GM19455 (cell line): Measurements from ENCODE around the gene CFAP97D2.
"Not testable (repeated sequence)": the region's sequence is repeated elsewhere in the genome, so short reads cannot be mapped to it uniquely, and the experiment has no call there.

Experiments
- ATAC-seq: cut with Tn5 transposase; IDR thresholded peaks from one replicate; pipeline ENCODE4 v1.9.1; 2021; ENCODE audit not compliant: unreplicated experiment

Gene CFAP97D2

DNA sequence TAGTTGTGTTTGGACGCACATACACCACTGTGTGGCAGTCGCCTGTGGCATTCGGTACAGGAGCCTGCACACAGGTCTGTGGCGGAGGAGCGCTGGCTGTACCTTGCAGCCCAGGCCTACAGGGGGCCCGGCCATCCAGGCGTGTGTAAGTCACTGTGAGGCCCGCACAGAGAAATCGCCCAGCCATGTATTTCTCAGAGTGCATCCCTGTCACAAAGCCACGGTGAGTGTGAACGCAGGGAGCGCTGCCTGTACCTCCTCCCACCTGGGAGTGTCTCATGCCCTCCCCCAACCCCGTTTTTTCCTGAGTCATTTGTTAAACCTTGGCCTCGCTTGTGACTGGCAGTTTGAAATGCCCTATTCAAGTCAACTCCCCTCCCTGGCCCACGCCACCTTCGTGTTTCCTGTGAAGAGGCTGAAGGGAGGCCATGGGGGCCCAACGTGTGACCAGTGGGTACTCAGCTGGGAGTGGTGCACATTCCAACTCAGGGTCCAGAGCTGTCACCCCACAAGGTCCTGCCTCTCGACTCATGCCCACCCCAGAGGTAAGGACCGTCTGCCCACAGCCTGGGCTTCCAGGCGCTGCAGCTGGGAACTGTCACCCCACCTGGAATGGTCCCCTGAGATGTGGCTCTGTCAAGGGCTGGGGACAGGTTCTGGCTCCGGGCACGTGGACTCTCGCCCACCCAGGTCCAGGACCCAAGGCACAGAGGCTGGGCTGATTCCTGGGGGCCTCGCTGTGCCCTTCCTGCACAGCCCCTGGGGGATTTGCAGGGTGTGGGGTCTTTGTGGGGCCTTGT is 35.1 kb upstream of the CFAP97D2 start:
- peak; percentile 55 for ATAC-seq

DNA sequence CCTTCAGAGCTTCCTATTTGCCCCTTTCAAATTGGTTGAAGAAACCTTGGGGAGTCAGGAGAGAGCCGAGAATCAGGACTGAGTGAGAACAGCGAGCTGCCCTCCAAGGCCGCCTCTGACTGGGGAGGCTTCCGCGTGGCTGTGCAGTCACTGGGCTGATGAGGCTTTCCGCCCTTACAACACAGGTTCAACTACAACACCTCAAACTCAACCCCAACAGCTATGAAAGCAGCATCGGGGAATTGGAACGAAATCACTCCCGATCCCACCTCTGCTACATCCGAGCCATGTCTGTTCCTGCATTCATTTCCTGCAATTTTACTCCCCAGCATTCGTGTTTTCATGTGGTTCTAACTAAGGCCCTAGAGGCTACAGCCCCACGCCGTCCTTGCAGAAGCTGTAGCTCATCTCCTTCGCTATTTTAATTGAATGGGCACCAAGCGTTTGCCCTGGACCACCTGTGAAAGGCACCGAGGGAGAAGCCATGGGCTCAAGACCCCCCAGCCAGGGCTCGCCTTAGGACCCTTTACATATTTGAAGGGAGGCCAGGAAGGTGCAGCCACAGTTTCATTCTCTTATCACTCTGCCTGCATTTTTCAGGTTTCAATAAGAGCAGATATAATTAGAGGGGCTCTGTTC is 34.3 kb upstream of the CFAP97D2 start:
- ATAC-seq, result no peak

DNA sequence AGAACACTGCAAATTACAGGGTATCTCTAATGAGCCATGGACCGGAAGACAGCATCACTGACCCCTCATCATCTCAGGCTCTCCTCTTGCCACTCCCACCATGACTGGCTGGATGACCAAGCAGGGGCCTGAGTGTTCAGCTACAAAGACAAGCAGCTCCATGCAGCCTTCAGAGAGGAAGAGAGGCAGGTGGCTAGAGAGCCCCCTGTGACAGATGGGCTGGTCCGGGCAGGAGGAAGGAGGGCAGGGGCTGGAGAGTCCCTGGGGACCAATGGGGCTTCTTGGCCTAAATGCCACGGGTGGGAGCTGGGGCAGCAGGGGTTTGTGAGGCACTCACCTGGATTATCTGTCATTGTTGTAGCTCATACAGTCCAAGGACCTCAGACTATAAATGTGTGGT is 33.8 kb upstream of the CFAP97D2 start:
- no peak for ATAC-seq

DNA sequence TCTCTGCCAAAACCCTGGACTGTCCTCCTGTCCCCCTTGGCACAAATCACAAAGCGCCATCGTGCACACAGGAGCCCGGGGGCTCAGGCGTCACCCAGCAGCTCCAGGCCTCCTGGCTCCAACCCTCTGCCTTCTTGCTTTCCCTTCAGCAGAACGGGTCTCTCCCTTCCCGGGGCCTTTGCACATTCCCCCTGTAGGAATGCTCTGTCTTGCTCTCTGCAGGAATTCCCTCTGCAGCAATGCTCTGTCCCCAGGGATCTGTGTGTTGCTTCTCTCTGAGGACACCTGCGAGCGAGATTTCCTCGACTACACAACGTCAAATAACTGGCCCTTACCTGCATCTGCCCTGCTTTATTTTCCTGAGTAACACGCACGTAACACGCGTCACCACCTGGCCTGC is 33.3 kb upstream of the CFAP97D2 start:
- ATAC-seq, result no peak

DNA sequence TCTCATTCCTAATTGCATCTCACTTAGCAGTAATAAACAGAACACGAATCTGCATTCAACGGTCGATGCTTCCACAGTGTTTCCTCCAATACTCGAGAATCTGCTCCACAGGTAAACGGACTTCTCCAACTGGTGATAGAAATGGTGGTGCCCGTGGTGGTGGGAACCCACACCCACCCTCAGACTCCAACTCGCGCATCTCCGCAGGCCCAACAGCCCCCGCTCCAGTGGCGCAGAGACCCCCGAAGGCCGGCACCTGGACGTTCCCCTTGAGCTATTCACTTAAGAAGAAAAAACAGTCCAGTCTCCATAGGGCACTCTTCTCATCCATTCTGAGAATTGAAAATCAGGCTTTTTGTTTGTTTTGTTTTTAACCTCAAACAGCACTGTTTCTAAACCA is 32.9 kb upstream of the CFAP97D2 start:
- ATAC-seq, result no peak

DNA sequence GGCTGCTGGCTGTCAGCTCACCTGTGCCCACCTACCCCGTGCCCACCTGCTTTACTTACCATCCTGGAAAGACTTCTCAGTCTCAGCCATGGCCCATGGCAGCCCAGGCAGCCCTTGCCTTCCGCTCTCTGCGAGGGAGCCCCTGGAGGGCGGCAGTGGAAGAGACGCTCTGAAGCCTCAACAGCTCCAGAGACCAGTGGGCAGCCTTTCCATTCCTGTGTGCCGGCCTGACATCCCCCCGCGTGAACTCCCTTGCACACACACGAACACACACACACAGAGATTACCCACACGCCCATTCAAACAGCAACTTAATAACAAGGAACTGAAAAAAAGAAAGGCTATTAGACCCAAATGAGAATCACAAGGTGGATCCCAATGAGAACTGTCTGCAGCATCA is 32.4 kb upstream of the CFAP97D2 start:
- ATAC-seq, result no peak

DNA sequence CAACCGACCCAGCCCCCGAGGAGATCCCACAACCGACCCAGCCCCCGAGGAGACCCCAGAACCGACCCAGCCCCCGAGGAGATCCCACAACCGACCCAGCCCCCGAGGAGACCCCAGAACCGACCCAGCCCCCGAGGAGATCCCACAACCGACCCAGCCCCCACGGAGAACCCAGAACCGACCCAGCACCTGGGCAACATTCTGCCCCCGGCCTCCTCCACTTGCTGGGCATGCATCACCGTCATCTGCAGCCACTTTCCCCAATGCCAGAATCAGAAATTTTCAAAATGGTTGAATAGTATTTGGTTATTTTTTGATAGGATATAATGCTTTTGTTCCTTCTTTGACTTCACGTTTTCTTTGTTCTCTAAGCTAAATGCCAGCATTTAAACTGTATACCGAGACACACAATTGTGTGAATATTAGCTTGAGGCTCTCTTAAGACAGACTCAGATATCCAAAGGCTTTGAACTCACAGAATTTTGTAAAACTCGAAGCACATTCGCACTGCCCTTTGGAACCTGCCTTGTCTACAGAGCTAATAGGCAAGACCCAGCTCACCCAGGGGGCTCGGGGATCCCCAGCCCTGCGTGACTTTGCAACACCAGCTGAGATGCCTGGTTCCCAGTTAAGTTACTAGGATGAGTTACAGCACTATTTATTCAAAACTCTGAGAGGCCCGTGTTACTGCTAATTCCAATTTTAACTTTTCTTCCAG is 31.1 kb upstream of the CFAP97D2 start:
- peak; percentile 8 for ATAC-seq

DNA sequence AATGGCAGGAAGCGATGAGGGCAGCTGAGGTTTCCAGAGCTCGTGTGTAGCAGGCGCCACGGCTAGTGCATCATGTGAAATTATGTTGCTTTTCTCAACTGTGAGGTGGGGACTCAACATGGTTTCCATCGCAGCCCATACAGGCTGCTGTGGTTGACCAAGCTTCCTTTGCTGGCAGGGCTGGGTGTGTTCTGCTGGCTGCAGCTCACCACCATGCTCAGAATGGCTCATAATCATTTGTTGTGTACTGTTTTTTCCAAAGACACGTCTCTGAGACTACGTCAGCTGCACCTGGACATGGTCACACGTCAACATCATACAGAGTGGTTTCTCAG is 30.6 kb upstream of the CFAP97D2 start:
- ATAC-seq, result peak; percentile 74

DNA sequence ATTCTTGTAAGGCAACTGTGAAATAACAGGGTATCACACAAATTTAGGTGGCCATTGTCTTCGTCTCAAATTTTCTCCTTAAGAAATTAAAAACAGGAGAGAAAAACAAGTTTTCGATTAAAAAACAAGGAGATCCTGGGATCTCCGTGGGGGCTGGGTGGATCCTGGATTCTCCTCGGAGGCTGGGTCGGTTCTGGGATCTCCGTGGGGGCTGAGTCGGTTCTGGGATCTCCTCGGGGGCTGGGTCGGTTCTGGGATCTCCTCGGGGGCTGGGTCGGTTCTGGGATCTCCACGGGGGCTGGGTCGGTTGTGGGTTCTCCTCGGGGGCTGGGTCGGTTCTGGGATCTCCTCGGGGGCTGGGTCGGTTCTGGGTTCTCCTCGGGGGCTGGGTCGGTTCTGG is 30.2 kb upstream of the CFAP97D2 start:
- not testable (repeated sequence) for ATAC-seq

DNA sequence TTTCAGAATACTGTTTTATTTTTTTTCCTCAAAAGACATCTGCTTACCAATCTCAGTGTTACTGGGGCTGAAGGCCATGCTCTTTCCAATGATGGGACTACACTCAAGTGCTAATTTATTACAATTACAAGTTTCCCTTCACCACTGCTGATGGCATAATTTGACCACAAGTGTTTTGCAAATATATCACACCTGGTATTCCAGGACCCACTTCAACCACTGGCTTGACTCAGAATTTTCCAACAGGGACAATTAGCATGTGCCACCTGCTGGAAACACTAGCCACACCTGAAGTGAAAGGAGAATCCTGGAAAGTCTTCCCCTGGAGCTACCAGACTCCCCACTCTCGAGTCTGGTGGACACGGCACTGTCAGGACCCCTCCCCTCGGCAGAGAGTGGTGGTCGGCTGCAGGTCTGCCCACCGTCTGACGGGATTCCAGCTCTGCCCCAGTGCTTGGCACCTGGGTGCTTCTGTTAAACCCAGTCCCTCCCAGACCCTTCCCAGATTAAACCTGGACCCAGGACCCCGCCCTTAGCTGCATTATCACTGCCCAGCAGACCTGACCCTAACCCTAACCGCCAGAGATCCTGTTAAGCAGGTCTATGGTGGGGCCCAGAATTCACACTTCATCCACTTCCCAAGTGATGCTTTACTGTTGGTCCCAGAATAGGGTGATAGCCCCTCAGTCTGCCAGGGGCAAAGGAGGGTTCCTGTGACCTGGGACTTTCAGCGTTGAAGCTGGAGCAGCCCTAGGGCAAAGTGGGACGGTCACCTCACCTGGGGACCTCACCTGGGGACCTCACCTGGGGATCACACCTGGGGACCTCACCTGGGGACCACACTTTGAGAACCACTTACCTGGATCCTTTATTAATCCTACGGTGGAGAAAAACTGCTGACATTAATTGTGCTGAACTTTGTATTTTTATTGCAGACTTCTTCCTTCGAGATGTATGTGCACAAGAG is 29.0 kb upstream of the CFAP97D2 start:
- ATAC-seq, result no peak

DNA sequence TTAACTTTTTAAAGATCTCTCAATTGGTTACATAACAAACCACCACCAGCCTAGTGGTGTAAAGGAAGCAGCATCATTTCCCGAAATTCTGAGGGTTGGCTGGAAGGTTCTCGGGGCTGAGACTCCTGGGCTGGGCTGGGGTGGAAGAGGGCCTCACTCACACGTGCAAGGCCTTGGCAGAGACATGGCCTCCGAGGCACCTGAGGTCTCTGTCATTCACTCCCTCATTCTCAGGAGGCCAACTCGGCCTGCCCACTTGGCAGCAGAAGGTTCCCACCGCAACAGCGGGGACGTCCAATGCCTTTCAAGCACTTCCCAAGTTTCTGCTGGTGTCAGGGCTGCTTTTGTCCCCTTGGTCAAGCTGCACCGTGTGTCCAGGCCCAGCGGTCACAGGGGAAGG is 28.0 kb upstream of the CFAP97D2 start:
- ATAC-seq, result no peak

DNA sequence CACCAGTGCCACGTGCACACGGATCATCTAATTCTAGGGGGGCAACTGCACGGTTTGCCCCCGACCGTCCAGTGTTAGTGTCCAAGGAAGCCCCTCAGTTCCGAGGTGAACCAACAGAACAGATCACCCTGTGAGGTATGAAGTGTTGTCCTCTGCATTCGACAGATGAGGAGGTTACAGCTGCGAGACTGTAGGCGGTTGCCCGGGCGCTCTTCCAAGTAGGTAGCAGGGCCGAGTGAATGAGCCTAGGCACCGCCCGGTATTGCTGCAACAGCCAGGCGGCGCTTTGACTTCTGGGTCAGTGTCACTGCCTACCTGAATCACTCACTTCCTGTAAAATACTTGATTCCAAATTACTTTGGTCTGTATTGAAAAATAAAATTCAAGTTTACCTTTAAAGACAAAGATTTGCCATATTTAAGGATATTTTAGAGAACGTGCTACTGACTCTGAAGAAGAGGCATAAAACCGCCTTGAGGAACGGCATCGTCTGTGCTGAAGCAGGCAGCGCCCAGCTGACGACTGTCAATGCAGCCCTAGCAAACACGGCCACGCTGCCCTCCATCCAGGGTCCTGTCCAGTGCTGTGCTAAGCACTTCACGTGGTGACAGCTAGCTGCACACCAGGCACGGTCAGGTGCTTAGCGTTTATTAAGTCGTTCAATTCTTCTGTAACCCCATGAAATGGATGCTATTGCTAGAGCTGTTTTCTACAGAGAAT is 27.3 kb upstream of the CFAP97D2 start:
- ATAC-seq, result no peak

DNA sequence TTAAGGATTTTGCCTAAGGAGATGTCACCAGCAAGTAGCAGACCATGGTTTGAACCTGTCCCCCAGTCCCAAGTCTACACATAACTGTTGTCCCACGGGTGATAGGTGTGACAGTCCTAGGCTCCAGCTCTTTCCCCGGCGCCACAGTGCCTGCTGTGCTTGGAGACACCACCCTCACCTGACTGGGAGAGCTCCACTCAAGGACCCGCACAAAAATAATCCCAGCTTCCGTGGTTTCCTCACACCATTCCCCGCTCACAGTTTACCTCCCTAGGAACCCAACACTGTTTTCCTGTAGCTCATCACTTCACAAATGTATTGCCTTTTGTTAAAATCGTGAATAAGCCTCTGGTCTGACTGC is 26.8 kb upstream of the CFAP97D2 start:
- ATAC-seq, result no peak

DNA sequence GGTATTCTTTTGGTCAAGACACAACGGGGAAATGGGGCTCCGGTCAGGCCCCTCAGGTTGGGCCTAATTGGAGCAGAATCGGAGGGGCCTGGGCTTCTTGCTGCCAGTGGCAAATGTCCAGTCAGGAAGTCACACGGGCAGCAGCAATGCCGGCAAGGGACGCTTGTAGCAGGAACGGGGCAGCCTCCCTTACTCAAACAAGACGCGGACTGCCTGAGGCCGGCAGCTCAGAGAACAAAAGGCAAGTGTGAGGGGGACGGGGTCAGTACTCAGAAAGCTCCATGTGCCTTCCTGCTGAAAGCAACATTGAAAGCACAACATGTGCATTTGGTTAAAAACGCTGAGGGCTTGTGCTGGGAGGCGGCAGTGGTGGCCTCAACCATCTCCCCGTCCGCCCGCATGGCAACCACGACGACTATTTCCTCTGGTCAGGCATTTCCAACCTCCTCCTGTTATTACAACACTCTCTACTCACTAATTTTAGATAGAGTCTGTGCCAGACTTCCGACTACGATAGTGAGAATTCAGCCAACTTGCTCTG is 26.2 kb upstream of the CFAP97D2 start:
- no peak for ATAC-seq

DNA sequence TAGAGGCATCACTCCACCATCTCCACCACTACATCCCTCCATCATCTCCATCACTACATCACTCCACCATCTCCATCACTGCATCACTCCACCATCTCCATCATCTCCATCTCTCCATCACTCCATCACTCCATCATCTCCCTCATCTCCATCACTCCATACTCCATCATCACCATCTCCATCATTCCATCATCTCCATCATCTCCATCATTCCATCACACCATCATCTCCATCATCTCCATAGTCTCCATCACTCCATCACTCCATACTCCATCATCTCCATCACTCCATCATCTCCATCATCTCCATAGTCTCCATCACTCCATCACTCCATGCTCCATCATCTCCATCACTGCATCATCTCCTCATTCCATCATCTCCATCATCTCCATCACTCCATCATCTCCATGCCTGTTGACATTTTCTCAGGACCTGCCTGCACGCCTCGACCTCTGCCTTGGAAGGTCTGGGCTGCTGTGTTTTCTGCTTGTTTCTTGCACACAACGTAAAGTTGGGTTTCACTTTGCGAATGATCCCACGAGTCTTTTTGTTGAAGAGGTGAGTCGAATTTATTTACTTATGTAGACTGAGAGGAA is 25.5 kb upstream of the CFAP97D2 start:
- no peak for ATAC-seq

DNA sequence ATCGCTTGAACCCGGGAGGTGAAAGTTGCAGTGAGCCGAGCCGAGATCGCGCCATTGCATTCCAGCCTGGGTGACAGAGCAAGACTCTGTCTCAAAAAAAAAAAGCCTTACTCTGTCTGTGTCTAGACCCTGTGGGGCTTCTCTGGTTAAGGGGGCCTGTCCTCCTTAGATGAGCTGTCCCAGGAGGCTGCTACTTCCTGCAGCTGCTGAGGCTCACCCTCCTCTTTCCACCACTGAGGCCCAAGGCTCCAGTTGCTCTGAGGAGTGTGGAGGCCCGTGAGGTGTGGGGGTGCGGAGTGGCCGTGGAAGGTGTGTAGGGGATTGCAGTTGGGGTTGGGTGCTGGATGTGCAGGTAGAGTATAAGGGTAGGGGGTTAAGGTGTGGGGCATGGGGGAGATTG is 24.6 kb upstream of the CFAP97D2 start:
- ATAC-seq, result no peak

DNA sequence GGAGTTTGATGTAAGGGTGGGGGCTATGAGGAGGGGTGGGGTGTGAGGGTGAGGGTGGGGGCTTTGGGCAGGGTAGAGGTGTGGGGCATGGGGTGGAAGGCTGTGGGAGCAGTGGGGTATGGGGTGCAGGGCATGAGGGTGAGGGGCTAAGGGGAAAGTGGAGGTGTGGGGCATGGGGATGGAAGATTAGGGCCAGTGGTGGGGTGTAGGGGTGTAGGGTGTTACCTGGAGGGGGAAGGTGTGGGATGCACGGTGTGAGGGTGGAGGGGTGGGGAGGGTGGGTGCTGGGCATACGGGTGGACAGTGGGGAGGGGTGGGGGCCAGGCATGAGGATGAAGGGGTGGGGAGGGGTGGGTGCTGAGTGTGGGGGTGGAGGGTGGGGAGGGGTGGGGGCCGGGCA is 23.7 kb upstream of the CFAP97D2 start:
- no peak for ATAC-seq

DNA sequence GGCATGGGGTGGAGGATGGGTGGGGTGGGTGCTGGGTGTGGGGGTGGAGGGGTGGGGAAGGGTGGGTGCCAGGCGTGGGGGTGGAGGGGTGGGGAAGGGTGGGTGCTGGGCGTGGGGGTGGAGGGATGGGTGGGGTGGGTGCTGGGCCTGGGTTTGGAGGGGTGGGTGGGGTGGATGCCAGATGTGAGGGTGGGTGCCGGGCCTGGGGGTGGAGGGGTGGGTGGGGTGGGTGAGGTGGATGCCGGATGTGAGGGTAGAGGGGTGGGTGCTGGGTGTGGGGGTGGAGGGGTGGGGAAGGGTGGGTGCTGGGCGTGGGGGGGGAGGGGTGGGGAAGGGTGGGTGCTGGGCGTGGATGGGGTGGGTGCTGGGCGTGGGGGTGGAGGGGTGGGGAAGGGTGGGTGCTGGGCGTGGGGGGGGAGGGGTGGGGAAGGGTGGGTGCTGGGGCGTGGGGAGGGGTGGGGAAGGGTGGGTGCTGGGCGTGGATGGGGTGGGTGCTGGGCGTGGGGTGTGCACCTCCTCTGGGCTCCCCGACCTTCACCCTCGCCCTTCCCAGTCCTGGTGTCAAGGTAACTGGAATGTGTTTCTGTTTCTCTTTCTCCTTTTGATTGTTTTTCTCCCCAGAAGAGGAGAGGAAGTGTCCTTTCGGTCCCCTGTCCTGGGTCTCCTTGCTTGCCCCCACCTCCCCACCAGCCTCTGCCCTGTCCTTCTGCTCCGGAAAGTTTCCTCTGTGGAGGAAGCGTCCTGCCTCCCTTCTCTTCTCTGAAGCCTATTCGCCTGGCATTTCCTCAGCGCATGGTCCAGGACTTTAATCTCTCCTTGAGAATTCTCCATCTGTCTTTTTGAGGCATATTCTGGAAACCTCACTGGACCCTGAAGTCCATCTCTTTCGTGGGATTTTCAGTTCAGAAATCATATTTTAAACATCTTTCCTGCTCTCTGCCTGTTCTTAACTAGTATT is 22.9 kb upstream of the CFAP97D2 start:
- ATAC-seq, result no peak
